K562 (cell line): Measurements from ENCODE around the gene ARFGEF3. TPM values are rescaled to one million over a fixed set of nuclear protein-coding genes. Genes with fewer than 3 reads are reported as not detected.
"Not testable (repeated sequence)": the region's sequence is repeated elsewhere in the genome, so short reads cannot be mapped to it uniquely, and the experiment has no call there.

ENCODE experiments used
- ATAC-seq: fragments of 200-7000 bp; cut with Tn5 transposase; 3 replicates; pipeline ENCODE4 v1.9.1; 2020; ENCODE audit warnings: moderate library complexity
- BruUV-seq: library from RNA; stranded (reverse); fragments of 400-500 nt; replicated peaks from 2 replicates; lab custom pipeline; 2021; lab: Mats Ljungman, UMichigan
- CTCF ChIA-PET: fragments of 300-600 bp; formaldehyde crosslinking; extraction: SDS; loops from one replicate; lab custom pipeline; 2021; ENCODE audit warnings: low intra/inter-chr PET ratio; lab: Yijun Ruan, JAX
- POLR2A ChIA-PET: fragments of 300-600, 350-650 bp; sonication (Branson Sonifier 250); formaldehyde crosslinking; extraction: SDS; loops from one replicate; lab custom pipeline; 2021; ENCODE audit warnings: antibody characterized with exemption, inconsistent platforms; lab: Yijun Ruan, JAX
- DNase-seq, 4 experiments: peaks; one replicate each; pipeline versions ENCODE4 v3.0.0 to v3.0.0-alpha.2; 2011 to 2018; ENCODE audit warnings: low spot score in 3 of 4, mixed read lengths in 3 of 4; ENCODE audit errors: extremely low read depth in 1 of 4
- FAIRE-seq: peaks from 2 replicates; lab custom pipeline; 2011; peaks lifted over from hg19 to GRCh38; lab: Jason Lieb, UNC
- H2AFZ ChIP-seq: 2 replicates; pipeline ENCODE4 v1.6.0; 2011; ENCODE audit warnings: low read depth, low read length, control low read depth, inconsistent platforms
- H3K27ac ChIP-seq: fragments of 200-600 bp; 3 replicates; pipeline ENCODE4 v1.8.0; 2011; ENCODE audit warnings: low read depth, mild to moderate bottlenecking, control low read depth, inconsistent platforms, low read length, moderate library complexity, mixed read lengths; ENCODE audit errors: extremely low read depth
- H3K27me3 ChIP-seq, 2 experiments: fragments of 300-600 bp in 1 of 2; 2 replicates in 1 of 2; 3 replicates in 1 of 2; pipeline versions ENCODE4 v1.6.0 to v1.8.0; 2011; ENCODE audit warnings: inconsistent platforms in 2 of 2, low read length in 2 of 2, mild to moderate bottlenecking in 1 of 2, mixed read lengths in 1 of 2, moderate library complexity in 1 of 2; ENCODE audit not compliant: control insufficient read depth in 2 of 2, insufficient read depth in 2 of 2
- H3K36me3 ChIP-seq: fragments of 300-600 bp; 3 replicates; pipeline ENCODE4 v1.8.0; 2011; ENCODE audit warnings: mild to moderate bottlenecking, low read length, inconsistent platforms; ENCODE audit not compliant: control insufficient read depth, insufficient read depth
- H3K4me1 ChIP-seq, 2 experiments: fragments of 200-600 bp in 1 of 2; replicated peaks in 1 of 2; 2 replicates in 1 of 2; 3 replicates in 1 of 2; pipeline versions ENCODE4 v1.5.1 to v1.8.0; 2011; ENCODE audit warnings: inconsistent platforms in 2 of 2, low read length in 2 of 2, mild to moderate bottlenecking in 1 of 2, mixed read lengths in 1 of 2, moderate library complexity in 1 of 2; ENCODE audit not compliant: control insufficient read depth in 2 of 2, insufficient read depth in 2 of 2
- H3K4me2 ChIP-seq: 2 replicates; pipeline ENCODE4 v1.6.1; 2011; ENCODE audit warnings: low read length, control low read depth, inconsistent platforms, mixed read lengths; ENCODE audit not compliant: insufficient read depth
- H3K4me3 ChIP-seq: fragments of 200-600 bp; sonication (generic), shearing (Covaris generic); 2 replicates; pipeline ENCODE4 v1.5.1; 2016; ENCODE audit warnings: control low read depth, inconsistent platforms
- H3K79me2 ChIP-seq: fragments of 200-600 bp; 3 replicates; pipeline ENCODE4 v1.8.0; 2011; ENCODE audit warnings: low read length, inconsistent platforms; ENCODE audit not compliant: control insufficient read depth, insufficient read depth
- H3K9ac ChIP-seq, 2 experiments: 2 replicates each; pipeline versions ENCODE4 v1.6.0 to v1.6.1; 2011; ENCODE audit warnings: low read depth in 2 of 2, low read length in 2 of 2, control low read depth in 1 of 2, inconsistent platforms in 1 of 2, mild to moderate bottlenecking in 1 of 2, mixed read lengths in 1 of 2; ENCODE audit not compliant: insufficient read depth in 1 of 2
- H3K9me1 ChIP-seq: one replicate; pipeline ENCODE4 v1.6.0; 2011; ENCODE audit warnings: inconsistent platforms, mild to moderate bottlenecking, low read length, moderate library complexity; ENCODE audit not compliant: control insufficient read depth, insufficient read depth
- H3K9me3 ChIP-seq: replicated peaks from 2 replicates; pipeline ENCODE4 v1.5.1; 2011; ENCODE audit warnings: low read depth, low read length, inconsistent platforms; ENCODE audit not compliant: control insufficient read depth, insufficient read depth
- H4K20me1 ChIP-seq: replicated peaks from 2 replicates; pipeline ENCODE4 v1.6.1; 2011; ENCODE audit warnings: low read length, inconsistent platforms, mixed read lengths; ENCODE audit not compliant: control insufficient read depth, insufficient read depth
- CBFA2T3 ChIP-seq: fragments of 450-650 bp; IDR thresholded peaks from 2 replicates; pipeline ENCODE4 v1.6.1; 2017
- FOXA3 ChIP-seq, 2 experiments: fragments of 450-650 bp in 1 of 2; sonication (generic) in 1 of 2; formaldehyde crosslinking; IDR thresholded peaks in 1 of 2; conservative IDR thresholded peaks in 1 of 2; 2 replicates each; pipeline versions ENCODE4 v1.4.0 to v1.8.0; 2020 to 2022; ENCODE audit warnings: mild to moderate bottlenecking in 2 of 2, missing genetic modification reagents in 1 of 2
- FOXK2 ChIP-seq, 2 experiments: fragments of 450-650 bp; IDR thresholded peaks in 1 of 2; conservative IDR thresholded peaks in 1 of 2; 2 replicates each; pipeline ENCODE4 v1.6.1; 2016; ENCODE audit warnings: low read depth in 2 of 2, mild to moderate bottlenecking in 1 of 2
- JUN ChIP-seq, 2 experiments: sonication (generic) in 1 of 2; formaldehyde crosslinking in 1 of 2; IDR thresholded peaks; 2 replicates each; pipeline versions ENCODE4 v1.6.1 to v1.8.0; 2012 to 2022; ENCODE audit warnings: borderline replicate concordance in 2 of 2, mild to moderate bottlenecking in 2 of 2, improper control_type of control experiment in 1 of 2, low read depth in 1 of 2, low read length in 1 of 2, missing genetic modification reagents in 1 of 2
- KLF16 ChIP-seq: IDR thresholded peaks from 2 replicates; pipeline ENCODE4 v1.6.1; 2016; ENCODE audit warnings: antibody characterized with exemption
- NFE2 ChIP-seq: IDR thresholded peaks from 2 replicates; pipeline ENCODE4 v1.6.1; 2014; ENCODE audit warnings: antibody characterized with exemption, low read depth
- NFXL1 ChIP-seq: fragments of 450-650 bp; formaldehyde crosslinking; IDR thresholded peaks from 2 replicates; pipeline ENCODE4 v1.4.0; 2021; ENCODE audit warnings: mild to moderate bottlenecking
- NR2C2 ChIP-seq, 2 experiments: fragments of 200-800 bp in 1 of 2; sonication (Bioruptor generic) in 1 of 2; sonication (generic) in 1 of 2; formaldehyde crosslinking in 1 of 2; IDR thresholded peaks; 2 replicates each; pipeline versions ENCODE4 v1.6.1 to v1.8.0; 2016 to 2022; ENCODE audit warnings: mild to moderate bottlenecking in 1 of 2, missing compliant biosample characterization in 1 of 2, missing genetic modification characterization in 1 of 2, missing genetic modification reagents in 1 of 2
- SP2 ChIP-seq: IDR thresholded peaks from 2 replicates; pipeline ENCODE4 v1.6.1; 2011; ENCODE audit warnings: mild to moderate bottlenecking, low read depth, low read length, moderate library complexity; ENCODE audit not compliant: poor library complexity, severe bottlenecking; ENCODE audit errors: extremely low read depth
- ZKSCAN1 ChIP-seq: fragments of 150-350 bp; IDR thresholded peaks from 2 replicates; pipeline ENCODE4 v1.6.1; 2016; ENCODE audit warnings: low read depth, low read length
- ZNF146 ChIP-seq: IDR thresholded peaks from one replicate; pipeline ENCODE4 v1.6.1; 2018; ENCODE audit warnings: missing compliant biosample characterization; ENCODE audit not compliant: unreplicated experiment
- ZNF239 ChIP-seq: fragments of 250-450 bp; sonication (Bioruptor Pico); IDR thresholded peaks from 2 replicates; pipeline ENCODE4 v1.4.0; 2020; ENCODE audit warnings: mild to moderate bottlenecking
- ZNF57 ChIP-seq: fragments of 450-650 bp; formaldehyde crosslinking; IDR thresholded peaks from 2 replicates; pipeline ENCODE4 v1.4.0; 2020; ENCODE audit warnings: mild to moderate bottlenecking, moderate library complexity
- ZNF589 ChIP-seq: fragments of 200-800 bp; sonication (Bioruptor generic); IDR thresholded peaks from 2 replicates; pipeline ENCODE4 v1.6.1; 2016; ENCODE audit warnings: low read depth, missing genetic modification characterization, missing compliant biosample characterization
- ZNF778 ChIP-seq: fragments of 450-650 bp; formaldehyde crosslinking; IDR thresholded peaks from 2 replicates; pipeline ENCODE4 v1.4.0; 2020; ENCODE audit warnings: mild to moderate bottlenecking, moderate library complexity
- WGBS: fragments of 100-300 bp; shearing (Covaris generic); methylation state at CpG from one replicate; pipeline ENCODE4 v1.1.6; 2016; ENCODE audit warnings: low coverage, mixed read lengths; ENCODE audit not compliant: insufficient coverage; ENCODE audit errors: missing lambda C conversion rate; 5-methylcytosine and 5-hydroxymethylcytosine counted together
- in situ Hi-C: fragments of 300-500 bp; cut with MboI; formaldehyde crosslinking; loops from 4 replicates; pipeline ENCODE4 v1.15.0; 2018; ENCODE audit warnings: inconsistent platforms, mixed read lengths
- intact Hi-C: fragments of 100-400 bp; cut with micrococcal nuclease; formaldehyde crosslinking; loops from 2 replicates; pipeline ENCODE4 v1.14.2; 2022
- polyA plus RNA-seq, 8 experiments: library from polyadenylated mRNA; depleted of rRNA in 4 of 8; stranded (reverse) in 5 of 8; unstranded in 3 of 8; fragments of >200 nt; fragmentation: Nextera tagmentation in 2 of 8; fragmentation: Illumina TruSeq in 1 of 8; extraction: Ambion mirVana in 2 of 8; extraction: Trizol in 1 of 8; gene quantifications; 2 replicates each; pipeline versions ENCODE4 v1.2.1 to v1.2.3, GENCODE V29; 2011 to 2014; ENCODE audit warnings: inconsistent platforms in 1 of 8, missing spikeins in 1 of 8
- total RNA-seq, 7 experiments: library from RNA; depleted of rRNA in 6 of 7; stranded (reverse); fragments of >200 nt in 6 of 7; fragmentation: Illumina TruSeq in 2 of 7; extraction: Trizol in 2 of 7; gene quantifications; 2 replicates each; pipeline versions ENCODE4 v1.2.1 to v1.2.3, GENCODE V29; 2011 to 2021; ENCODE audit warnings: low replicate concordance in 1 of 7

Gene ARFGEF3
- total and polyA plus RNA-seq, 9 of the 15 experiments (the other 6 are each of a cell fraction or from before 2014, with no cell fraction given) = under 0.01 to 0.02 TPM; not detected in 7

DNA sequence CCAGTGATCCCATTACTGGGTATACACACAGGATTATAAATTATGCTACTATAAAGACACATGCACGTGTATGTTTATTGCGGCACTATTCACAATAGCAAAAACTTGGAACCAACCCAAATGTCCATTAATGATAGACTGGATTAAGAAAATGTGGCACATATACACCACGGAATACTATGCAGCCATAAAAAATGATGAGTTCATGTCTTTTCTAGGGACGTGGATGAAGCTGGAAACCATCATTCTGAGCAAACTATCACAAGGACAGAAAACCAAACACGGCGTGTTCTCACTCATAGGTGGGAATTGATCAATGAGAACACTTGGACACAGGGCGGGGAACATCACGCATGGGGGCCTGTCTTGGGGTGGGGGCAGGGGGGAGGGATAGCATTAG lies 206.9 kb downstream of the ARFGEF3 start:
- H3K79me2 ChIP-seq, POLR2A ChIA-PET, FAIRE-seq, BruUV-seq, in situ Hi-C loops, H3K4me2 ChIP-seq, DNase-seq, H3K27ac ChIP-seq, H3K9me3 ChIP-seq, intact Hi-C loops, ATAC-seq, H3K27me3 ChIP-seq, H3K9me1 ChIP-seq, H4K20me1 ChIP-seq, H3K9ac ChIP-seq, CTCF ChIA-PET, H3K36me3 ChIP-seq, H2AFZ ChIP-seq, H3K4me3 ChIP-seq: not testable (repeated sequence)
- peak; percentile 85 for TF ChIP-seq ZNF146
- peaks cover 4 to 20% of the 10 kb centered on the region in 2 experiments for H3K4me1 ChIP-seq
- 24% methylated on average over 8 of the region's 8 CpGs for WGBS

DNA sequence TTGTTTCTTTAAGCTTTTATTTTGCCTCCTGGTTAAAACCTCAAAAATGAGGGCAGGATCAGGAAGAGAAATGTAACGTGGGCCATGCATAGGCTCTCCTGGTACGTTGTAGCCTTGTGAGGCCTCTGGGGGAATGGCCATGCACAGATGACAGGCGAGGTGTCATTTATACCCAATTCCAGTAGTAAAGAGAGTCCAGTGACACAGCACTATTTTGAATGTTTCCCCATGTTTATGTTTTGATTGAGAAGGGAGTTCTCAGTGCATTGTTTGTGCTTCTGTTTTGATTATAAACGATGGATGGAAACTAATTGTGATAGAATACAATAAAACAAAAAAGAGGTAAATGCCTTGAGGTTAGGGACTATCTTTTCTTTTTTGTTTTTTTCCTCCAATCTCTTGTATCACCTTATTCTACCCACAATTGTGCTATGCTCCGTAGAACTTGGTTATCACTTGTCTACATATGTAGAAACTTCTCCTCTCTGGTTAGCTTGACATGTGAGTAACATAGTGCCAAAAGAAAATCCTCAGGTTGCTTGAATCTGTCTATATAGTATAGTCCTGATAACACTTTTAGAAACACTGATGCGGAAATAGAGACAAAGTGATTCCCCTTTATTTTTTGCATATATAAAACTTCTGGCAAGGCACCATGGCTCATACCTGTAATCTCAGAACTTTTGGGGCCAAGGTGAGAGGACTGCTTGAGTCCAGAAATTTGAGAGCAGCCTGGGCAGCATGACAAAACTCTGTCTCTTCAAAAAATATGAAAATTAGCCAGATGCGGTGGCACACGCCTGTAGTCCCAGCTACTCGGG lies 209.1 kb downstream of the ARFGEF3 start:
- CTCF ChIA-PET = no interaction called here
- no peaks in the 10 kb centered on the region for H3K79me2 ChIP-seq
- TF ChIP-seq SP2 (no peak), ZNF57 (CRISPR knock-in tag) (no peak), ZNF778 (CRISPR knock-in tag) (no peak), ZNF239 (CRISPR knock-in tag) (peak; percentile 70), KLF16 (0 out of 2 replicates have a peak, but pooled peaks have one; percentile 20), CBFA2T3 (peak; percentile 51), ZKSCAN1 (no peak), NFE2 (peak; percentile 89), FOXA3 (CRISPR knock-in tag; conservative IDR thresholded peaks at IDR 0.05 in 1 of 2, IDR thresholded peaks at IDR 0.05 in 1 of 2) (no peak), ZNF589 (CRISPR knock-in tag) (peak; percentile 68; the same call in 1 of the 2 replicates), NR2C2 (CRISPR knock-in tag; IDR thresholded peaks at IDR 0.05) (no peak), NR2C2 (tag; IDR thresholded peaks at IDR 0.05) (no peak), JUN (IDR thresholded peaks at IDR 0.05; ENCODE audit: borderline replicate concordance, low read depth, low read length) (0 out of 2 replicates have a peak, but pooled peaks have one; percentile 3), JUN (CRISPR knock-in tag; IDR thresholded peaks at IDR 0.05; ENCODE audit: borderline replicate concordance) (no peak), NFXL1 (CRISPR knock-in tag) (no peak), FOXK2 (conservative IDR thresholded peaks at IDR 0.05 in 1 of 2, IDR thresholded peaks at IDR 0.05 in 1 of 2; ENCODE audit: low read depth in 2 of 2) (peak; percentile 43 to 59; a peak in 1 of 4 replicates)

More for the DNA sequence above, 209.1 kb downstream of the ARFGEF3 start:
- no peaks in the 10 kb centered on the region for H3K9me1 ChIP-seq
- no peaks in the 10 kb centered on the region for H3K9me3 ChIP-seq
- POLR2A ChIA-PET = interaction anchor here (0.5 kb wide), 1 partner anchor 9 kb away, joined by 3 read pairs; no protein-coding TSS in a partner anchor
- peak in 1 of 4 experiments; percentile 34 for DNase-seq
- WGBS = 4% methylated on average over 9 of the region's 9 CpGs
- FAIRE-seq = no peak
- in situ Hi-C loops = no loop called here
- peaks cover 4 to 20% of the 10 kb centered on the region in 2 experiments for H3K4me1 ChIP-seq
- peak; percentile 84 for ATAC-seq
- H2AFZ ChIP-seq = no peak overlapping the region
- H3K27me3 ChIP-seq = no peaks in the 10 kb centered on the region
- H3K36me3 ChIP-seq = no peaks in the 10 kb centered on the region
- no peak overlapping the region for H3K27ac ChIP-seq
- H3K9ac ChIP-seq = no peak overlapping the region
- H4K20me1 ChIP-seq = no peaks in the 10 kb centered on the region
- H3K4me2 ChIP-seq = no peak overlapping the region
- no TSS peak for BruUV-seq
- H3K4me3 ChIP-seq = no peak overlapping the region
- intact Hi-C loops = no loop called here
